HepG2 (cell line): ENCODE results near the gene CCDC170. TPM values are rescaled to one million over a fixed set of nuclear protein-coding genes. Genes with fewer than 3 reads are reported as not detected.

Source experiments
- ATAC-seq: fragments of 200-7000 bp; cut with Tn5 transposase; 3 replicates; pipeline ENCODE4 v1.9.1; 2020; ENCODE audit warnings: mild to moderate bottlenecking, moderate library complexity
- BruUV-seq: library from RNA; stranded (reverse); fragments of 400-500 nt; replicated peaks from 2 replicates; lab custom pipeline; 2021; lab: Mats Ljungman, UMichigan
- CTCF ChIA-PET: fragments of 300-600 bp; formaldehyde crosslinking; extraction: SDS; loops from one replicate; lab custom pipeline; 2021; ENCODE audit warnings: low total read pairs, inconsistent platforms, low intra/inter-chr PET ratio; lab: Yijun Ruan, JAX
- POLR2A ChIA-PET: fragments of 350-600 bp; sonication (Branson Sonifier 250); formaldehyde crosslinking; loops from one replicate; lab custom pipeline; 2020; ENCODE audit warnings: antibody characterized with exemption, inconsistent platforms; lab: Yijun Ruan, JAX
- DNase-seq: peaks from one replicate; pipeline ENCODE4 v3.0.0-alpha.2; 2015; ENCODE audit warnings: low spot score
- FAIRE-seq: peaks from 3 replicates; lab custom pipeline; 2011; peaks lifted over from hg19 to GRCh38; lab: Jason Lieb, UNC
- H2AFZ ChIP-seq: one replicate; pipeline ENCODE4 v1.6.1; 2011; ENCODE audit warnings: low read length, inconsistent platforms
- H3K27ac ChIP-seq: fragments of 300-600 bp; 3 replicates; pipeline ENCODE4 v1.8.0; 2011; ENCODE audit warnings: mixed run types, mild to moderate bottlenecking, mixed read lengths, low read length, inconsistent platforms; ENCODE audit not compliant: insufficient read depth; ENCODE audit errors: extremely low read length
- H3K27me3 ChIP-seq, 2 experiments: fragments of 200-600 bp in 1 of 2; 2 replicates in 1 of 2; 3 replicates in 1 of 2; pipeline versions ENCODE4 v1.6.0 to v1.8.0; 2011; ENCODE audit warnings: low read length in 2 of 2, mild to moderate bottlenecking in 2 of 2, moderate library complexity in 2 of 2, inconsistent platforms in 1 of 2; ENCODE audit not compliant: insufficient read depth in 2 of 2, control insufficient read depth in 1 of 2
- H3K36me3 ChIP-seq, 2 experiments: fragments of 200-600 bp in 1 of 2; replicated peaks in 1 of 2; 2 replicates in 1 of 2; 3 replicates in 1 of 2; pipeline versions ENCODE4 v1.5.1 to v1.8.0; 2011; ENCODE audit warnings: low read length in 2 of 2, inconsistent platforms in 1 of 2; ENCODE audit not compliant: insufficient read depth in 2 of 2, control insufficient read depth in 1 of 2
- H3K4me1 ChIP-seq: 2 replicates; pipeline ENCODE4 v1.5.1; 2012; ENCODE audit warnings: low read length, inconsistent platforms; ENCODE audit not compliant: insufficient read depth
- H3K4me2 ChIP-seq: 2 replicates; pipeline ENCODE4 v1.6.0; 2011; ENCODE audit warnings: low read depth, low read length, inconsistent platforms
- H3K4me3 ChIP-seq, 3 experiments: fragments of 200-600 bp in 1 of 3; sonication (generic), shearing (Covaris generic) in 1 of 3; replicated peaks in 1 of 3; 2 replicates each; pipeline ENCODE4 v1.5.1; 2011 to 2016; ENCODE audit warnings: low read length in 3 of 3, inconsistent platforms in 2 of 3, low read depth in 2 of 3, mild to moderate bottlenecking in 2 of 3, control low read depth in 1 of 3, mixed read lengths in 1 of 3; ENCODE audit not compliant: insufficient read depth in 1 of 3
- H3K79me2 ChIP-seq: one replicate; pipeline ENCODE4 v1.6.1; 2011; ENCODE audit warnings: low read length, inconsistent platforms; ENCODE audit not compliant: insufficient read depth
- H3K9ac ChIP-seq: 2 replicates; pipeline ENCODE4 v1.6.0; 2011; ENCODE audit warnings: mild to moderate bottlenecking, low read depth, low read length, inconsistent platforms; ENCODE audit not compliant: insufficient read depth
- H3K9me3 ChIP-seq: 2 replicates; pipeline ENCODE4 v1.5.1; 2012; ENCODE audit warnings: mild to moderate bottlenecking, low read length
- H4K20me1 ChIP-seq: 2 replicates; pipeline ENCODE4 v1.6.0; 2011; ENCODE audit warnings: inconsistent platforms, mild to moderate bottlenecking, low read length, moderate library complexity; ENCODE audit not compliant: insufficient read depth
- AGO2 ChIP-seq: fragments of 200-400 bp; formaldehyde crosslinking; optimal IDR thresholded peaks from 2 replicates; pipeline ENCODE3; 2017; ENCODE audit warnings: mild to moderate bottlenecking, low read depth, low read length, moderate library complexity
- ATAD3A ChIP-seq: sonication (generic); formaldehyde crosslinking; IDR thresholded peaks from 2 replicates; pipeline ENCODE4 v1.4.0; 2020; ENCODE audit warnings: missing genetic modification reagents
- BCLAF1 ChIP-seq: fragments of 450-650 bp; IDR thresholded peaks from 2 replicates; pipeline ENCODE4 v1.6.1; 2017; ENCODE audit warnings: mild to moderate bottlenecking
- GRHL1 ChIP-seq: sonication (generic); formaldehyde crosslinking; conservative IDR thresholded peaks from 2 replicates; pipeline ENCODE4 v1.8.0; 2022; ENCODE audit warnings: missing genetic modification reagents
- HNRNPK ChIP-seq: fragments of 200-400 bp; formaldehyde crosslinking; IDR thresholded peaks from 2 replicates; pipeline ENCODE4 v1.6.1; 2018; ENCODE audit warnings: low read length, low read depth, moderate library complexity, mild to moderate bottlenecking; ENCODE audit not compliant: poor library complexity, severe bottlenecking
- IRF9 ChIP-seq: sonication (generic); formaldehyde crosslinking; IDR thresholded peaks from 2 replicates; pipeline ENCODE4 v1.8.0; 2022; ENCODE audit warnings: missing genetic modification reagents, mild to moderate bottlenecking, borderline replicate concordance
- KLF9 ChIP-seq: IDR thresholded peaks from 2 replicates; pipeline ENCODE4 v1.6.1; 2016; ENCODE audit warnings: low read depth
- LCORL ChIP-seq, 2 experiments: fragments of 450-650 bp in 1 of 2; sonication (generic) in 1 of 2; formaldehyde crosslinking in 1 of 2; IDR thresholded peaks; 2 replicates each; pipeline versions ENCODE4 v1.5.0 to v1.6.1; 2017 to 2020; ENCODE audit warnings: antibody characterized with exemption in 1 of 2, missing genetic modification reagents in 1 of 2
- PCBP2 ChIP-seq: fragments of 200-400 bp; formaldehyde crosslinking; optimal IDR thresholded peaks from 2 replicates; pipeline ENCODE3; 2018; ENCODE audit warnings: low read length, low read depth; ENCODE audit not compliant: poor library complexity, severe bottlenecking
- SMC3 ChIP-seq: IDR thresholded peaks from 2 replicates; pipeline ENCODE4 v1.6.1; 2011; ENCODE audit warnings: low read length, improper control_type of control experiment
- SNRNP70 ChIP-seq: fragments of 200-400 bp; formaldehyde crosslinking; IDR thresholded peaks from 2 replicates; pipeline ENCODE4 v1.6.1; 2017; ENCODE audit warnings: mild to moderate bottlenecking, low read depth, low read length, moderate library complexity
- TRIM24 ChIP-seq: sonication (generic); formaldehyde crosslinking; IDR thresholded peaks from 2 replicates; pipeline ENCODE4 v1.8.0; 2022; ENCODE audit warnings: mild to moderate bottlenecking, missing genetic modification reagents
- ZFP62 ChIP-seq: sonication (generic); formaldehyde crosslinking; IDR thresholded peaks from 2 replicates; pipeline ENCODE4 v1.4.0; 2020; ENCODE audit warnings: missing genetic modification reagents
- ZNF260 ChIP-seq: sonication (generic); formaldehyde crosslinking; IDR thresholded peaks from 2 replicates; pipeline ENCODE4 v1.4.0; 2020; ENCODE audit warnings: missing genetic modification reagents, low read depth, mild to moderate bottlenecking, borderline replicate concordance
- WGBS: methylation state at CpG from one replicate; pipeline ENCODE4 v1.1.6; 2017; ENCODE audit warnings: low lambda C conversion rate; 5-methylcytosine and 5-hydroxymethylcytosine counted together
- in situ Hi-C: cut with HindIII; loops from 2 replicates; pipeline ENCODE4 v1.10.0; 2017; ENCODE audit warnings: low pct_unique_long_range_greater_than_20kb; ENCODE audit not compliant: extremely low pct_ligation_motif_present
- intact Hi-C: fragments of 100-400 bp; cut with micrococcal nuclease; formaldehyde crosslinking; loops from one replicate; pipeline ENCODE4 v1.10.0; 2022; ENCODE audit not compliant: unreplicated experiment
- polyA plus RNA-seq, 8 experiments: library from polyadenylated mRNA; depleted of rRNA in 3 of 8; stranded (reverse) in 7 of 8; unstranded in 1 of 8; fragments of >200 nt; fragmentation: Illumina TruSeq in 4 of 8; extraction: Trizol in 4 of 8; gene quantifications; 2 replicates each; pipeline versions ENCODE4 v1.2.1 to v1.2.3, GENCODE V29; 2011 to 2016; ENCODE audit warnings: low read depth in 4 of 8, missing spikeins in 1 of 8, mixed read lengths in 1 of 8; ENCODE audit not compliant: insufficient read depth in 1 of 8
- total RNA-seq, 5 experiments: library from RNA; depleted of rRNA; stranded (reverse); fragments of >200 nt; fragmentation: Illumina TruSeq; extraction: Trizol; gene quantifications; 2 replicates each; pipeline ENCODE4 v1.2.3, GENCODE V29; 2016; ENCODE audit warnings: low read depth in 1 of 5

The CCDC170 gene
- total and polyA plus RNA-seq, 2 of the 13 experiments (the other 11 are each of a cell fraction or from before 2014, with no cell fraction given): 0.90 to 5.1 TPM

- no peak for TF ChIP-seq BCLAF1
- TF ChIP-seq LCORL (IDR thresholded peaks at IDR 0.05): no peak
- TF ChIP-seq LCORL (CRISPR knock-in tag; IDR thresholded peaks at IDR 0.05): no peak
- no peak for TF ChIP-seq SNRNP70
- no peak for TF ChIP-seq ZNF260 (CRISPR knock-in tag)
- TF ChIP-seq, all 625 proteins: peak for 0
These were observed 171.5 kb downstream of the CCDC170 start (continued) for GRCh38 chr6:151665329-151665728.

GRCh38 chr6:151666526-151666925 lies 172.7 kb downstream of the CCDC170 start:
- TF ChIP-seq TRIM24 (CRISPR knock-in tag) (no peak), KLF9 (no peak), HNRNPK (peak; percentile 45), ZFP62 (CRISPR knock-in tag) (no peak), ATAD3A (CRISPR knock-in tag) (no peak), IRF9 (CRISPR knock-in tag) (no peak), SMC3 (no peak), AGO2 (no peak), GRHL1 (CRISPR knock-in tag) (no peak), PCBP2 (peak; percentile 58)
- TF ChIP-seq, all 625 proteins: peak for 2
- no peak for FAIRE-seq
- Histone ChIP-seq H3K4me2 (no peak overlapping the region), H4K20me1 (no peaks in the 10 kb centered on the region), H3K79me2 (no peaks in the 10 kb centered on the region), H3K27me3 (no peaks in the 10 kb centered on the region), H3K27ac (no peak overlapping the region), H3K4me3 (no peak overlapping the region), H3K4me1 (peaks cover 42% of the 10 kb centered on the region), H3K9ac (no peak overlapping the region), H2AFZ (no peak overlapping the region), H3K9me3 (peaks cover 4% of the 10 kb centered on the region; the same call in 1 of the 2 replicates), H3K36me3 (no peaks in the 10 kb centered on the region)
- intact Hi-C loops: loop anchor here (5.0 kb wide), 1 partner anchor 224 kb away; no protein-coding TSS in a partner anchor
- ChIA-PET CTCF (no interaction called here), POLR2A (no interaction called here)
- no peak for DNase-seq
- no TSS peak for BruUV-seq
- in situ Hi-C loops: loop anchor here (10.0 kb wide), 1 partner anchor 598 kb away; no protein-coding TSS in a partner anchor
- 93% methylated on average over 2 of the region's 2 CpGs for WGBS
- ATAC-seq: no peak
